Activated CD8-positive, alpha-beta memory T cell treated with anti-CD3 and anti-CD28 coated beads, Interleukin-2, amount 50 U/mL, for 48 hours (primary cell): ENCODE results near the gene ACE.

Experiments
- DNase-seq: peaks from one replicate; pipeline ENCODE4 v3.0.0-alpha.2; 2020

The ACE gene

GRCh38 chr17:63538693-63539595, 62.1 kb downstream of the ACE start:
- DNase-seq, result no peak

- DNase-seq, result no peak
Observed at GRCh38 chr17:63540590-63540989, 63.7 kb downstream of the ACE start.

- no peak for DNase-seq
Observed at GRCh38 chr17:63542218-63542545, 65.3 kb downstream of the ACE start.

- DNase-seq, result no peak
Observed at GRCh38 chr17:63542942-63543821, 66.3 kb downstream of the ACE start.

- no peak for DNase-seq
Observed at GRCh38 chr17:63543822-63544420, 67.1 kb downstream of the ACE start.

- DNase-seq, result no peak
Observed at GRCh38 chr17:63544467-63545301, 67.8 kb downstream of the ACE start.

GRCh38 chr17:63546308-63547082, 69.6 kb downstream of the ACE start:
- DNase-seq, result peak; percentile 38

- DNase-seq, result peak; percentile 7
Observed at GRCh38 chr17:63547083-63547523, 70.2 kb downstream of the ACE start.
